HG03064 (cell line): ENCODE measurements around the gene KLK15.

Experiments used
- ATAC-seq: cut with Tn5 transposase; IDR thresholded peaks from one replicate; pipeline ENCODE4 v1.9.1; 2021; ENCODE audit warnings: low read depth; ENCODE audit not compliant: unreplicated experiment

Gene KLK15

GRCh38 chr19:50777830-50778303 lies 55.5 kb downstream of the KLK15 start:
- ATAC-seq = no peak

- no peak for ATAC-seq
Measured at GRCh38 chr19:50777261-50777660, 56.1 kb downstream of the KLK15 start.

- ATAC-seq = no peak
Measured at GRCh38 chr19:50776131-50776530, 57.2 kb downstream of the KLK15 start.
